Lower leg skin (tissue), 4 donors: Measurements from ENCODE around the gene CABP4. TPM values are rescaled to one million over a fixed set of nuclear protein-coding genes. Genes with fewer than 3 reads are reported as not detected.

Experiments used
- DNase-seq, 2 donors: peaks; one replicate each; pipeline ENCODE4 v3.0.0-alpha.2; 2019; ENCODE audit warnings: low spot score in 2 of 2
- H3K4me3 ChIP-seq: fragments of 200-600 bp; sonication (generic); 2 replicates; pipeline ENCODE4 v1.5.1; 2017; ENCODE audit warnings: mild to moderate bottlenecking, low read depth; ENCODE audit not compliant: poor library complexity, severe bottlenecking
- CTCF ChIP-seq, 3 donors: fragments of 450-650 bp; IDR thresholded peaks; one replicate each; pipeline ENCODE4 v1.5.1; 2016; ENCODE audit warnings: antibody characterized with exemption in 3 of 3, mild to moderate bottlenecking in 3 of 3, moderate library complexity in 2 of 3
- POLR2A ChIP-seq, 2 donors: fragments of 450-650 bp; IDR thresholded peaks; one replicate each; pipeline ENCODE4 v1.6.1; 2016 to 2017; ENCODE audit warnings: antibody characterized with exemption in 2 of 2, mild to moderate bottlenecking in 1 of 2, moderate library complexity in 1 of 2
- WGBS, 2 donors: methylation state at CpG; one replicate each; pipeline ENCODE4 v1.1.5; 2018; 5-methylcytosine and 5-hydroxymethylcytosine counted together
- intact Hi-C: fragments of 100-400 bp; cut with DNase I; formaldehyde crosslinking; loops from one replicate; pipeline ENCODE4 v1.15.0; 2023; ENCODE audit warnings: low total_unique reads
- total RNA-seq, 4 donors: library from RNA; depleted of rRNA; stranded (reverse); fragments of >200 nt; gene quantifications; one replicate each; pipeline ENCODE4 v1.1.0, GENCODE V29; 2016

CABP4 gene
- total RNA-seq, 4 donors from 2014 or later: 0.11 to 0.25 TPM; not detected in 2

- DNase-seq: no peak
- H3K4me3 ChIP-seq: no peak overlapping the region
- 65 to 70% methylated on average over 5 to 12 of the region's 12 CpGs for WGBS, 2 donors
- TF ChIP-seq POLR2A (IDR thresholded peaks at IDR 0.05): no peak
- no peak for TF ChIP-seq CTCF (IDR thresholded peaks at IDR 0.05)
- intact Hi-C loops: no loop called here
Measured at GRCh38 chr11:67417425-67417824, 37.7 kb upstream of the CABP4 start.

DNA sequence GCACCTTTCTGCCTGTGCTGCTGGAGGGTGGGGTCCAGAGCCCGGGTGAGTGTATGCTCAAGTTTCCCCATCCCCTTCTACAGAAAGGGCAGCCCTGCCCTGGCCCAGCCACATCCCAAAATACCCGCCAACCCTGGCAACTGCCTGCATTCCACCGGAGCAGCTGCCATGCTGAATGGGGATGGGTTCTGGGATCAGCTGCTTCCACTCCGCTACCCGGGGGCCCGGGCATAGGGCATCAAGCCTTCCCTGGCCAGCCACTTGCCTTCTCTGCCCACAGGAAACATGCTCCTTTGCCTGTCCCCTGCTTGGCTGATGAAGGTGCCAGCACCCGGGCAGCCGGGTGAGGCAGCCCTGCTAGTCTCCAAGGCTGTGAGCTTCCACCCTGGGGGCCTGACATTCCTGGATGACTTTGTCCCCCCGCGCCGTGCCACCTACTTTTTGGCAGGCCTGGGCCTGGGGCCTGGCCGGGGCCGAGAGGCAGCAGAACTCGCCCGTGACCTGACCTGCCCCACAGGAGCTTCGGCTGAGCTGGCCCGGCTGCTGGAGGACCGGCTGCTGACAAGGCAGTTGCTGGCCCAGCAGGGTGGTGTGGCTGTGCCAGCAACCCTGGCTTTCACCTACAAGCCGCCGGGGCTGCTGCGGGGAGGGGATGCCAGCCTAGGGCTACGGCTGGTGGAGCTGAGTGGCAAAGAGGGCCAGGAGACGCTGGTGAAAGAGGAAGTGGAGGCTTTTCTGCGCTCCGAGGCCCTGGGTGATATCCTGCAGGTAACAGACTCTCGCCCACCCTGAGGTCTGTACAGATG, 36.5 kb upstream of the CABP4 start:
- 37 to 45% methylated on average over 7 to 14 of the region's 26 CpGs for WGBS, 2 donors
- intact Hi-C loops: no loop called here
- DNase-seq: no peak
- H3K4me3 ChIP-seq: no peak overlapping the region
- TF ChIP-seq CTCF (IDR thresholded peaks at IDR 0.05): no peak
- no peak for TF ChIP-seq POLR2A (IDR thresholded peaks at IDR 0.05)

DNA sequence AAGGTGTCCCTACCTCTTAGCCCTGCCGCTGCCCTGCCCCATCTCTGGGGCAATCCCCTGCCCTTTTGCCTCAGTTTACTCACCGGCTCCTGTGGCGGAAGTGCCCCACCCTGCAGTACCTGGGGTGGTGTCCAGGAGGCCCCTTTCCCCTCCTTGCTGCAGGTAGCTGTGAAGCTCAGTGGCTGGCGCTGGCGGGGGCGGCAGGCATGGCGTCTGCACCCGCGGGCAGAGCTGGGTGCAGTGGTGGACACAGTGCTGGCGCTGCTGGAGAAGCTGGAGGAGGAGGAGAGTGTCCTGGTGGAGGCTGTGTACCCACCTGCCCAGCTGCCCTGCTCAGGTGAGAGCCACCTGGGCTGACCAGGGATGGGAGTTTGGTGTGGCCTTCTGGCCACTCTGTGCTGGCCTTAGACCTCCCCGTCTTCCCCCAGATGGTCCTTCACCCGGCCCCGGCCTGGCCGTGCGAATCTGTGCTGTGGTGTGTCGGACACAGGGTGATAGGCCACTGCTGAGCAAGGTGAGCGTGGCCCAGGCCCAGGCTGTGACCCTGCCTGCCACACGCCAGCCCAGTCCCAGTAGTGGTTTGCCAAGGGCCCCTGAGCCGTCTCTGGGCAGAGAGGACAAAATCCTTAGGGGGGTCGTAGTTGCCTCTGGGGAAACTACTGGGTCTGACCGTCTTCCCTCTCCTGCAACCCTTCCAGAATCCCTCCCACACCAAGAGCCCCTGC, 35.7 kb upstream of the CABP4 start:
- DNase-seq: no peak
- no peak overlapping the region for H3K4me3 ChIP-seq
- intact Hi-C loops: no loop called here
- 84 to 89% methylated on average over 20 to 21 of the region's 21 CpGs for WGBS, 2 donors
- TF ChIP-seq POLR2A (IDR thresholded peaks at IDR 0.05): no peak
- no peak for TF ChIP-seq CTCF (IDR thresholded peaks at IDR 0.05)

GRCh38 chr11:67420147-67420645, 35.0 kb upstream of the CABP4 start:
- 21 to 31% methylated on average over 13 to 15 of the region's 15 CpGs for WGBS, 2 donors
- H3K4me3 ChIP-seq: peak overlapping the region; percentile 50
- TF ChIP-seq CTCF (IDR thresholded peaks at IDR 0.05): no peak
- TF ChIP-seq POLR2A (IDR thresholded peaks at IDR 0.05): no peak
- intact Hi-C loops: no loop called here
- no peak for DNase-seq

DNA sequence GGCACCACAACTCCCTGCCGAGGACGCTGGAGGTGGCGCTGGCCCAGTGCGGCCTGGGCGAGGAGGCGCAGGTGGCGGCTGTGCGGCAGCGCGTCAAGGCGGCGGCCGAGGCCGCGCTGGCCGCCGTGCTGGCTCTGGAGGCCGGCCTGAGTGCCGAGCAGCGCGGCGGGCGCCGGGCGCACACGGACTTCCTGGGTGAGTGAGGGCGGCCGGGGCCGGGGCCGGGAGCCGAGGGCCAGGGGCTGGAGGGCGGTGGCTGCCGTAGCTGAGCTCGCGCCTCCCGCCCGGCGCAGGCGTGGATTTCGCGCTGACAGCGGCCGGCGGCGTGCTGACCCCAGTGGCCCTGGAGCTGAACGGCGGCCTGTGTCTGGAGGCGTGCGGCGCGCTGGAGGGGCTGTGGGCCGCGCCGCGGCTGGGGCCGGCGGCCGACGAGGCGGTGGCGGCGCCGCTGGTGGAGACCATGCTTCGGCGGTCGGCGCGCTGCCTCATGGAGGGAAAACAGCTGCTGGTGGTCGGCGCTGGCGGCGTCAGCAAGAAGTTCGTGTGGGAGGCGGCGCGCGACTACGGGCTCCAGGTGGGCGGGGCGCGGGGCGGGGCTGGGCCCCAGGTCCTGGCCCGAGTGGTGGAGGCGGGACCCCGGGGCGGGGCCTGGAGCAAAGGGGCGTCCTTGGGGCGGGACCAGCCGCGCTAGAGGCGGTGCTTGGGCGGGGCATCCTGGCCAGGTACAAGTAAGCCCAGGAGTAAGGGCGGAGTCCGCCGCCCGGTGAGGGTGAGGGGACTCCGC, 34.3 kb upstream of the CABP4 start:
- peak overlapping the region; percentile 50 for H3K4me3 ChIP-seq
- 1 to 4% methylated on average over 24 to 58 of the region's 97 CpGs for WGBS, 2 donors
- peak; percentile 95 to 99 for DNase-seq
- intact Hi-C loops: no loop called here
- TF ChIP-seq POLR2A (IDR thresholded peaks at IDR 0.05) (no peak), CTCF (IDR thresholded peaks at IDR 0.05) (no peak)
